Kasumi-1 (cell line): ENCODE results near the gene USP46.
A peak's percentile ranks its signal among the peaks of the same experiment; 100 is the strongest.

ENCODE experiments used
- DNase-seq, 2 experiments: peaks; one replicate each; lab custom pipeline; 2025; lab: John Stamatoyannopoulos, UW

Gene USP46

DNA sequence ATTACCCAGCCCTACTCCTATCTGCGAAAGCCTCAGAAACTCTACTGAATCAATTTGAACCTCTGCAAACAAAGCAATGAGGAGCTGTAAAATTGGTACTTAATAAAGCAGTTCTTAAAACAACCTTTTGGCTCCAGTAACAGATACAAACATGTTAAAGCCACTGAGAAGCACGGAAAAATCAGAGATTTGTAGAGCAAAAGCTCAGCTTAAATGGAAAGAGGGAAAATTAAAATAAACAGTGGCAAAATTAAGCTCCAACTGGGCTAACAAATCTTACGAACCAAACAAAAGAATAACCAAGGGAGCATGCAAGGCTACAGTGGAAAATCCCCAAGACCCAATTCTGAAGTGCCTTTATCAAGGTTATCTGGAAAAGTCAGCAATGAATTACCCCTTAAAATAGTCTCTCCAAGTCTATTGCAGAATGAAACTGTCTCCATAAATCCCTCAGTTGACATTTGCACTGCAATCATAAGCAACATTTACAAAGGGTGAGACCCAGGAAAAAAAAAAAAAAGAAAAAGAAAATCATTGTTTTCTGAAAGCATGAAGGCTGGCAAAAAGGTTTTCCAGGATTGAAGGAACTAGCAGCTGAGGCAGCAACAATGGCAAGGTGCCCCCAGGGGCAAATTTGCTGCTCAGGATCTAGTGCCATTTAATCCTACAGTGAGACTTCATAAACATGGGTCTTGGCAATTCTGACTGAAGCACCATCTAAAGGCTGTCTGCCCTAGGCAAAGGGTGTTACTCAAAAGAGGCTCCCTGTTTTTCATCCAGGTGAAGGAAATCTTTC, 40.1 kb downstream of the USP46 start:
- no peak for DNase-seq

DNA sequence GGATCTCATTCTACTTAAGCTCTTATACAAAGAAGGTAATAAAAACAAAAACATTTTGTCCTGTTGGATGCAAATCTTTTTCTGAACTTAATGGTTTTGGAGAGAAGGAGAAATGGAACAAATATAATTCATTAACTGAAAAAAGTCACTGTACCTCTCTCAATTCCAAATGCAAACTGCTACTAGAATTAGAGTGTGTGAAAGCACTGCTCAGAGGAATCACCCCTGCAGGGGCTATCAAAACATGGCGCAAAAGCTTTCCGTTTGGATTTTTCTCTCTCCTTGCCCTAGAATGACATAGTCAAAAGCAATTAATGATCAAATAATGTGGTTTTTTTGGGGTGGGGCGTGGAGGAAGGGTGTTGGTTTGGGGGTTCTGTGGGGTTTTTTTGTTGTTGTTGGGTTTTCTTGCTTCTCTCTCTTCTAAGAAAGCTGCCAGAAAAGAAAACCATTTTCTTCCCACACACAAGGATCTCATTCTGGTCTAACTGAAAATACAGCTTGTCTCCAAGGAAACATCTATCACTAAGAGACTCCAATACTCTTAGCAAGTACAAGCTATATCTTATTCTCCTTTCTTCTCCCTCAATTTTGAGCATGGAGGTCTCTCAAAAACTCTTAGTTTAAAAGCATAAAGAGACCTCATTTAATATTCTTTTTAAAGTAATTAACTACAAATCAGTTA, 41.6 kb downstream of the USP46 start:
- DNase-seq: no peak

DNA sequence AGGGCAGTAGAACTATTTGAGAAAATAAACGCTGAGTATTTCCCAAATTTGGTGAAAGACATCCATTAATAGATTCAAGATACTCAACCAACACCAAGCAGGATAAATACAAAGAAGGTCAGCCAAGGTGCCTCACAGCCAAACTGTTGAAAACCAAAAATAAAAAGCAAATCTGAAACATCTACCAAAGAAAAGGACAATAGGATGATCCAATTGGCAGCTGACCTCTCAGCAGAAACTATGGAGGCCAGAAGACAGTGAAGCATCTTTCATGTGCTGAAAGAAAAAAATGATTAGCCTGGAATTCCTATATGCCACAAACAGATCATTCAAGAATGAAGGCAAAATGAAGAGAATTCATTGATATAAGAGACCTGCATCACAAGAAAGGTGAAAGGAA, 44.9 kb downstream of the USP46 start:
- DNase-seq: no peak

- DNase-seq: no peak
Measured at GRCh38 chr4:52612341-52612740, 46.8 kb downstream of the USP46 start.

- DNase-seq: no peak
Measured at GRCh38 chr4:52611030-52611555, 48.0 kb downstream of the USP46 start.

GRCh38 chr4:52606726-52607125, 52.4 kb downstream of the USP46 start:
- no peak for DNase-seq

DNA sequence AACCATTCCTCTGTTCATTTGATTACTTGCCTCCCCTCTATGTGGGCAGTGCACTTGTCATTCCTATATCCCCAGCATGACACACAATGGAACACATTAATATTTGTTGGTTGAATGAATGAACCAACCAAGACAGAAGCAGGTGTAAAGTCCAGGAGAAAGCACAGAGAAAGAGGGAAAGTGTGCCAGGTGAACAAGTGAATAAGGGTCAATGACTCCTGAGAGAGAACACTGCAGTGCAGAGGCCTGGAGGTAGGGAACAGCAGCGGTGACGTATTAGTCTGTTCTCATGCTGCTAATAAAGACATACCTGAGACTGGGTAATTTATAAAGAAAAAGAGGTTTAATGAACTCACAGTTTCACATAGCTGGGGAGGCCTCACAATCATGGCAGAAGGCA, 53.1 kb downstream of the USP46 start:
- DNase-seq: no peak

GRCh38 chr4:52604215-52604614, 54.9 kb downstream of the USP46 start:
- DNase-seq: no peak

DNA sequence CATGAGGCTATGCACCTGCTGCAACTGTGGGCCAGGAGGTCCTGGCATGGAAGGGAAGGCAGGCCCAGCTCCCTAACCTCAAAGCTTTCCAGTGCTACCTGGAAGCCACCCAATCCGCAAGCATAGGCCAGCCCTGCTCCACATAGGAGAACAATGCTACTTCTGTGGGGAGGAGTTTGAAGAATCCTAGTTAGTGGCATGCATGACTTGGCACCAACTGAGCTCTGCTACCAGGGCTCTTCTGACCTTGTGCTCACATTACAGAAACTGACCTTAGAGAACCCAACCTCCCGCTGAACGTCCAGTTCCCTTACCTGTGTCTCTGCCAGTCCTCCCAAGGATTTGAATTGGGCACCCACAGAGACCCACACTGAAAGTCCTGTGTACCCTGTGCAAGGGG, 58.8 kb downstream of the USP46 start:
- DNase-seq: no peak

DNA sequence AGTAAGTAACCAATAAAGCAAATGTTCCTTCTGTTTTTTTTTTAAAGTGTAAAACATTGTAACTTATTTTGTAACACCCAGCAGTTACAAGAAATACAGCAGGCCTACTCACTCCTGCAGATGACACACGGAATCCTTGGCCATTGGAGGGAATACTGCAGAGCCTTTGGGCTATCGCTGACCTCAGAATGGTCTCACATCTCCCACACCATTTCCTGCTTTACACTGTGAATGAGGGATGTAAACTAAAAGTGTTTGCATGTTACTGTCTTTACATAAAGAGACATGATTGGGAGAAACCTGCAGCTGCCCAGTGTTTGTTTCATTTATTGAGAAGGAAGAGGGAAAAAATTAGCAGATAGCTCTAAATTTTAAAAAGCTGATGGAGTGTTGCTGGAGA, 64.1 kb downstream of the USP46 start:
- DNase-seq: no peak

GRCh38 chr4:52592287-52592686, 66.8 kb downstream of the USP46 start:
- DNase-seq: no peak

GRCh38 chr4:52588771-52589591, 70.1 kb downstream of the USP46 start:
- no peak for DNase-seq

DNA sequence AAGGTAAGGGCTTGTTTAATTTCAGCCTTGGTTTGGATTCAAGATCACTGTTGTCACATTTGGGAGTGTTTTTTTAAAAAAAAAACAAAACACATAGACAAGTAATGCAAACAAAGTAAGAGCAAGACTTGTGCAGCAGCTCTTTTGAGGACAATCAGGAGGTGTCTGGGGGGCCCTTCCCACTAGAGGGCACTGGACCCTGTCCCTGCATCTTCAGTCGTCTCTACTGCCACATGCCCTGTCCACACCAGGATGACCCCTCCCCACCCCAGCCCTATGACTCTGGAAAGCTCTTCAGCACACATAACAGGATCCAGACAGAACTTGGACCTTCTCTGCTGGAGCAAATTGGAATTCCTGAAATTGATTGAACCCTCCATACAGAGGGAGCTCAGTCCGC, 71.0 kb downstream of the USP46 start:
- peak; percentile 69 to 79 for DNase-seq

- no peak for DNase-seq
Measured at GRCh38 chr4:52586069-52586468, 73.0 kb downstream of the USP46 start.

- no peak for DNase-seq
Measured at GRCh38 chr4:52585379-52585778, 73.7 kb downstream of the USP46 start.

- DNase-seq: no peak
Measured at GRCh38 chr4:52579602-52580272, 79.4 kb downstream of the USP46 start.

GRCh38 chr4:52578951-52579350, 80.2 kb downstream of the USP46 start:
- no peak for DNase-seq

- no peak for DNase-seq
Measured at GRCh38 chr4:52577624-52577962, 81.5 kb downstream of the USP46 start.

DNA sequence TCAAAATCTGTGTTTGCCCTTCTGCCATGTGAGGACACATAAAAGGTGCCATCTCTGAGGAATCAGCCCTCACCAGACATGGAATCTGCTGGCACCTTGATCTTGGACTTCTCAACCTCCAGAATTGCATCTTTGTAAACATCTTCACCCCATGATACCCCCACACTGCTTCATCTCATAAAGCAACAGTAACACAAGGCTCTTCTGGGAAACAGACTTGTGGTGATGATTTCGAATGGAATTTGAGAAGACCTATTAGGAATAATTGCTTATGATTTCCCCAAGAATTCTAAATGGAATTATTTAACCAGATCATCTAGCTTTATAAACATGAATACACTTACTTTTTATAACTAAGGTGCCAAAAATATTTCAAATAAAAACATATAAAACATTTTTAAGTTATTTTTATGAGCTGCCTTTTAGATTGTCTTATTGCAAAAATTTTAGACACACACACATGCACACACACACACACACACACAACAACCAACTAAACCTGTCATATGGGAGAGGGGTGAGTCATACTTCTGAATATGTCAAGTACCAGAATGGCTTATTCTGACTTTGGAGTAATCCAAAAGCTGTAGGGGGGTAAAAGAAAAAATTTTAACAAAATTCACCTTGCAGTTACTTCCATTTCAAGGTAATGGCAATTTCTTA, 82.0 kb downstream of the USP46 start:
- DNase-seq: no peak

GRCh38 chr4:52576326-52576725, 82.8 kb downstream of the USP46 start:
- no peak for DNase-seq

DNA sequence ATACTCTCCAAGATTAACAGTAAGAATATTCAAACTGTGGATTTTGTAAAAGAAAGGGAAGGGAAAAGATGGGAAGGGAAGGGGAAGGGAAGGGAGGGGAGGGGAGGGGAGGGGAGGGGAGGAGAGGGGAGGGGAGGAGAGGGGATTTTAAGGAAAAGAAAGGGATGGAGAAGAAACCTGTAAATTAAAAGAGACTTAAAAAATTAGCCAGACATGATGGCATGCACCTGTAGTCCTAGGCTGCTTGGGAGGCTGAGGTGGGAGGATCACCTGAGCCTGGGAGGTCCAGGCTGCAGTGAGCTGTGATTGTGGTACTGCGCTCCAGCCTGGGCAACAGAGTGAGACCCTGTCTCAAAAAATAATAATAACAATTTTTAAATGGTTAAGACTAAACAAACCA, 83.7 kb downstream of the USP46 start:
- DNase-seq: no peak

DNA sequence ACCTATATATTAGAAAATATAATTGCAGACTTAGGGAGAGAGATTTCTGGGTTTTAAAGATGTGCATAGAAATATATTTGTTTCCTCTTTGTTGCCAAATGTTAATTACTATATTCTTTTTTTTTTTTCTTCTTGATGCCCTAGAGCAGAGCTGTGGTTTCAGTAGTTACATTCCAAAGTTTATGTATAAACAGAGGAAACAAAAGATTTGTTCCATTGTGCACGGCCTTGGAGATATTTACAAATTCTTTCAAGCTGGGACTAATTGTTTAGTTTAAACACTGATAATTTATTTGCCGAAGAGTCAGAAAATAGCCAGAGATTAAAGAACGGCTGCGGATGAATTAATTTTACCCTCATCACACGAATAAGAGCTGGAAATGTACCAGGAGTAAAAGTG, 85.1 kb downstream of the USP46 start:
- DNase-seq: no peak
